ENCODE results near the gene TOPBP1.

The TOPBP1 gene

DNA sequence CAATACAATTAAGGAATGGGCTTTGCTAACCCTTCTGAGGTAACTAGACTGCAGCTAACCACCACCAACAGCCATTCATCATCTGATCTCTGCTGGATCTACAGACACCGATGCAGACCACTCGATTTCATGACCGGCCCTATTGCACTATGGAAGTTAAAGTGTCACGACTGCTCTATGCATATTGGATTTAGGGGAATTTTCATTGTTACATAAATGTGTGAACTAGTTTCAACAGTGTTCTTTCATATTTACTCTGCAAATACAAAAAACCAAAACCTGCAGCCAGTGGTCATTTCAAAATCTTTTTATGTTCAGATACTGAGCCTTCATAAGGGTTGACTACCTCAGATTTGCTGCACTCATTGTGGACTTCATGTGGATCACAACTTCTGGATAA lies 73.7 kb downstream of the TOPBP1 start:
- DNase-seq (ENCODE audit: low read depth): no peak
- TF ChIP-seq, protein P1, sequence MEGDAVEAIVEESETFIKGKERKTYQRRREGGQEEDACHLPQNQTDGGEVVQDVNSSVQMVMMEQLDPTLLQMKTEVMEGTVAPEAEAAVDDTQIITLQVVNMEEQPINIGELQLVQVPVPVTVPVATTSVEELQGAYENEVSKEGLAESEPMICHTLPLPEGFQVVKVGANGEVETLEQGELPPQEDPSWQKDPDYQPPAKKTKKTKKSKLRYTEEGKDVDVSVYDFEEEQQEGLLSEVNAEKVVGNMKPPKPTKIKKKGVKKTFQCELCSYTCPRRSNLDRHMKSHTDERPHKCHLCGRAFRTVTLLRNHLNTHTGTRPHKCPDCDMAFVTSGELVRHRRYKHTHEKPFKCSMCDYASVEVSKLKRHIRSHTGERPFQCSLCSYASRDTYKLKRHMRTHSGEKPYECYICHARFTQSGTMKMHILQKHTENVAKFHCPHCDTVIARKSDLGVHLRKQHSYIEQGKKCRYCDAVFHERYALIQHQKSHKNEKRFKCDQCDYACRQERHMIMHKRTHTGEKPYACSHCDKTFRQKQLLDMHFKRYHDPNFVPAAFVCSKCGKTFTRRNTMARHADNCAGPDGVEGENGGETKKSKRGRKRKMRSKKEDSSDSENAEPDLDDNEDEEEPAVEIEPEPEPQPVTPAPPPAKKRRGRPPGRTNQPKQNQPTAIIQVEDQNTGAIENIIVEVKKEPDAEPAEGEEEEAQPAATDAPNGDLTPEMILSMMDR (IDR thresholded peaks at IDR 0.05; ENCODE audit: insufficient read depth, low read depth, low read length, missing control alignments): no peak
- no peak overlapping the region for H3K4me3 ChIP-seq (ENCODE audit: low read length)

DNA sequence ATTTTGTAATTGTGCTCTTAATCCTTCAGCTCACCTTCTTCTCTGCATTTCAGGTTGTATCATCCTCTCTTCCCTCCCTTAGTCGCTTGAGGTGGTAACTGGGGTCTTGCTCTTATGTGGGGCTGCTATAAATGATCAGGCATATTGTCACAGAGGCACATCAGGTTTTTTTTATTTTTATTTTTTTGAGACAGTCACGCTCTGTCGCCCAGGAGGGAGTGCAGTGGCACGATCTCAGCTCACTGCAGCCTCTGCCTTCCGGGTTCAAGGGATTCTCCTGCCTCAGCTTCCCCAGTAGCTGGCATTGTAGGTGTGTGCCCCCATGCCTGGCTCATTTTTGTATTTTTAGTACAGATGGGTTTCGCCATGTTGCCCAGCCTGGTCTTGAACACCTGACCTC lies 78.3 kb downstream of the TOPBP1 start:
- DNase-seq (ENCODE audit: low read depth): no peak
- TF ChIP-seq, protein P1 (IDR thresholded peaks at IDR 0.05; ENCODE audit: insufficient read depth, low read depth, low read length, missing control alignments): no peak
- no peak overlapping the region for H3K4me3 ChIP-seq (ENCODE audit: low read length)

DNA sequence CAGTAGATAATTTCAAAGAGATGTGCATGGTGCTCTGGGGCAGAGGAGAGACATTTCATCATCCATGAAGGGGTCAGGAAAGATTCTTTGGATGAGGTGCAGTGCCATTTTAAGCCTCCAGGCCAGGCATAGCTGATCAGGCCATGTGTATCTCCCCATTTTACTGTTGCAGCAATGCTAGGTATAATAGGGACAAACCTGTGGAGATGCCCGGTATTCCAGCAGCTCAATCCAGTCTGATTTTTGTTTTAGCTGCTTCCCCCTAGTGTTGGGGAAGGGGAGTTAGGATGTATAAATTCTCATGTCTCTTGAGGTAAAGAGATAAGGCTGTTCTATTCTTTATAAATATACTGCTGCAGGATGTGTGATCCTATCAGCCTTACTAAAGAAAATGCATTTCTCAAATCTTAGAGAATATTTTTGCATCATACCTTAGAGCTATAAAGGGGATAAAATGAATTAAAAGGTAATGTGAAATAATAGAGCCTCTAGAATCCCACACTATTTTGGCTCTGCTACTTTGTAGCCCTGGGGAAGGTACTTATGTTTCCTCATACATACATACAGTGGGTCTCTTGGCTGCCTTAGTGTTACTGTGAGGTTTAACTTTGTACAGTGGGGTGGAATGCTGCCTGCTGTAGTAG lies 83.1 kb downstream of the TOPBP1 start:
- DNase-seq (ENCODE audit: low read depth): peak; percentile 60
- no peak overlapping the region for H3K4me3 ChIP-seq (ENCODE audit: low read length)
- TF ChIP-seq, protein P1 (IDR thresholded peaks at IDR 0.05; ENCODE audit: insufficient read depth, low read depth, low read length, missing control alignments): peak; percentile 64

DNA sequence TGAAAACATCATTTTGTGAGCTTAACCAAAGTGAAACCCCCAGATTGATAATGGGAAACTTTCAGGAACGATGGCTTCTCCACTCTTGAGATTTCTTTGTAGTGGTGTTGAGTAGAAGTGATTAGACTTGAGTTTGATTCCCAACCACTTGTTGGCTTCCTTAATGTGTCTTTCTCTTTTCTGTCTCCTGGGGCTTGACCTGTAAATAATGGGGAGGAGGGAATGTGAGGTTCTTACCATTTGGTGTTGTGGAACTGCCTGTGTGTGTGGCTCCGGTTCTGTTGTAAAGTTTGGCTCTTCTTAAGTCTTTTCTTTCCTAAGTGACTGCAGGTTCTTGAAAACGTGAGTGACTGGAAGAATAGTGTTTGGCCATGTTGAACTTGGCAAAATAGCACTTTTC lies 85.6 kb downstream of the TOPBP1 start:
- peak overlapping the region; percentile 81 for H3K4me3 ChIP-seq (ENCODE audit: low read length)
- TF ChIP-seq, protein P1 (IDR thresholded peaks at IDR 0.05; ENCODE audit: insufficient read depth, low read depth, low read length, missing control alignments): no peak
- DNase-seq (ENCODE audit: low read depth): no peak

DNA sequence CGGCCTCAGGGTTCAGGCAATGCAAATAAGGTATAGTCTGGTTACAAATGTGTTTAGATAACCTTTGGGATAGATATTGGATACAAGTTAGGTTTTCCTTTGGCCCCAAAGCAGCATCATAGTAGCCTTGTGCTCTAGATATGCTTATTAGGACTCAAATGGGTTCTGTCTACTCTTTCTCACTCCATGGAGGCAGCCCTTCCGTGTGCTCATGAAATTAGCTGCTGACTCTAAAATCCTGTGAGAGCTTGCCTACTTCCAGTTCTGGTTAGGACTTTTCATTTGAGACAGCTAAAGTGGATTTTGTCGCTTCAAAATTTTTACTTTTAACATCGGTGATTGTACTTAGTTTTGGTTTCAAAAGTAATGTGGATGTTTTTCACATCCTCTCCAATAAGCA lies 86.7 kb downstream of the TOPBP1 start:
- TF ChIP-seq, protein P1 (IDR thresholded peaks at IDR 0.05; ENCODE audit: insufficient read depth, low read depth, low read length, missing control alignments): no peak

DNA sequence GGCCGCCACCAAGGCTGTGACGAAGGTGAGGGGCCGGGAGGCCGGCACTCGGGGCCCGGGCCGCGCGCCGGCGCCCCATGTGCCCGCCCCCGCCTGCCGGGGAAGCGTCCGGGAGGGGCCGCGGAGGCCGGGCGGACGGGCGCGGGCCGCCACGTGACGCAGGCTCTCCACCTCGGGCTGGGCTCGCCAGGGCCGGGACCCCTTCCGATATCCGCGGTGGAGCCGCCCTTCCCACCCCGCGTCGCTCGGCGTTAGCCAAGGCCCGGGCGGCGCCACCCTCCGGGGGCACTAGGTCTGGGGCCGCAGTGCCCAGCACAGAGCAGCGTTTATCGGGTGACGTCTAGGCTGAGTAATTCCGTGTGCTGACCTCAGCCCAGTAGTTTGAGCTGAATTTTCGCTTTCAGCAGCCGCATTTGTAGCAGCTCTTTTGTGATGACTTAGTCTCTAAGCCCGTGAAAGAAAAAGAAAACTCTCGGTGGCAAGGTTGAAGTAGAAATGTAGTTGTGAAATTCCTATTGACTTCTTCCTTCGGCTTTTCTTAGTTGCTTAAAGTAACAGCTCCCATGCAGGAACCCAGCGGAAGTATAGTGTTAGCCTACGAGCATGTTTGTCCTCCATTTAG lies 87.4 kb downstream of the TOPBP1 start:
- TF ChIP-seq, protein P1 (IDR thresholded peaks at IDR 0.05; ENCODE audit: insufficient read depth, low read depth, low read length, missing control alignments): no peak
- DNase-seq (ENCODE audit: low read depth): peak; percentile 60
- H3K4me3 ChIP-seq (ENCODE audit: low read length): peak overlapping the region; percentile 81

More for the DNA sequence above, 86.7 kb downstream of the TOPBP1 start:
- no peak for DNase-seq (ENCODE audit: low read depth)
- H3K4me3 ChIP-seq (ENCODE audit: low read length): peak overlapping the region; percentile 81
